Astrocyte (in vitro differentiated cells and primary cell): ENCODE measurements around the gene ANO4.

ENCODE experiments used
- EZH2 ChIP-seq: IDR thresholded peaks from 2 replicates; pipeline ENCODE4 v1.6.1; 2012; ENCODE audit warnings: mild to moderate bottlenecking, low read length, inconsistent platforms; ENCODE audit not compliant: insufficient read depth
- TF ChIP-seq, protein P1 (sequence below): IDR thresholded peaks from 2 replicates; pipeline ENCODE4 v1.5.1; 2011; ENCODE audit warnings: low read depth, mild to moderate bottlenecking, inconsistent platforms, low read length, moderate library complexity; ENCODE audit not compliant: insufficient read depth

DNA sequence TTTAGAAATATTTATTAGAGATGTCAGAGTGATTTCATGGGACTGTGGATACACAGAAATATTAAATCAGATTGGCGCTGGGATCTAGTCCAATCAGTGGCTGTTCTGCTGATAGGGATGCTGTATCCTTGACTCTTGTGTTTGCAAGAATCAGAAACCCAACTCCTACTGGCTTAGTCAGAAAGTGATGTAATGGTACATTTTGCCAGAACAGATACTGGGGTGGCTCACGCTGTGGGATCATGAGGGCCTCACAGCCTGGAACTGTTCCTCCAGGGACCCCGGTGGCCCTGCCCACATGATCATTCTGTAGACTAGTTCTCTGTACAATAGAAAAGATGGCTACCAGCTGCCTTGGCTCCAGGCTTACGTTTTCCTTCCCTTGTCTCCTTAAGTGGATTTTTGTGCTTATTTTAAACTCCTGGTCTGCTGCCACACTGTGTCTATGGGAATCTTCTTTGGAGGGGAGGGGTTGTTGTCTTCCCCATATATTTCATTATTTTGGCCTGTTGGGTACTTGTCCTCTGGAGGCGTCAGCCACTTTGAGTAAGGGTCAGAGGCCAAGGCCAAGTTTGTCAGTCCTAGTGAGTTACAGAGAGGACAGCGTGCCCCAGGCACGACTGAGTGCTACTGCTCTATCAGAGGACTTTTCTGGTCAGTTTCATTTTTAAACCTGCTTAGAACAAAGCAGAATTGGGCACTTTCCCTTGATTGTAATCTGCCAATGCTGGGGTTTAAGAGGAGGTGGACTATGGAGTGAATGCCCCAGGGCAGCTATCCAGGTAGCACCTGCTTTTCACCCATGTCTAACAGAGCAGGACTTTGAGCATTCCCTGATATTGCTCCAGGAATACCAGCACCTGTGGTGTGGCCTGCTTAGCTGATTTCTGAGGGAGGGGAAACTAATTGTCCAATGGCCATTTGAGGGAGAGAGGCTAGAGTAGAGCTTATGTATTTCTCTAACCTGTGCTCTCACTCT, 251.2 kb downstream of the ANO4 start:
- TF ChIP-seq, protein P1, sequence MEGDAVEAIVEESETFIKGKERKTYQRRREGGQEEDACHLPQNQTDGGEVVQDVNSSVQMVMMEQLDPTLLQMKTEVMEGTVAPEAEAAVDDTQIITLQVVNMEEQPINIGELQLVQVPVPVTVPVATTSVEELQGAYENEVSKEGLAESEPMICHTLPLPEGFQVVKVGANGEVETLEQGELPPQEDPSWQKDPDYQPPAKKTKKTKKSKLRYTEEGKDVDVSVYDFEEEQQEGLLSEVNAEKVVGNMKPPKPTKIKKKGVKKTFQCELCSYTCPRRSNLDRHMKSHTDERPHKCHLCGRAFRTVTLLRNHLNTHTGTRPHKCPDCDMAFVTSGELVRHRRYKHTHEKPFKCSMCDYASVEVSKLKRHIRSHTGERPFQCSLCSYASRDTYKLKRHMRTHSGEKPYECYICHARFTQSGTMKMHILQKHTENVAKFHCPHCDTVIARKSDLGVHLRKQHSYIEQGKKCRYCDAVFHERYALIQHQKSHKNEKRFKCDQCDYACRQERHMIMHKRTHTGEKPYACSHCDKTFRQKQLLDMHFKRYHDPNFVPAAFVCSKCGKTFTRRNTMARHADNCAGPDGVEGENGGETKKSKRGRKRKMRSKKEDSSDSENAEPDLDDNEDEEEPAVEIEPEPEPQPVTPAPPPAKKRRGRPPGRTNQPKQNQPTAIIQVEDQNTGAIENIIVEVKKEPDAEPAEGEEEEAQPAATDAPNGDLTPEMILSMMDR = no peak
- no peak for TF ChIP-seq EZH2
